HepG2 (cell line): ENCODE measurements around the gene KLF7. TPM values are rescaled to one million over a fixed set of nuclear protein-coding genes. Genes with fewer than 3 reads are reported as not detected.

Experiments used
- ATAC-seq: fragments of 200-7000 bp; cut with Tn5 transposase; 3 replicates; pipeline ENCODE4 v1.9.1; 2020; ENCODE audit warnings: mild to moderate bottlenecking, moderate library complexity
- BruUV-seq: library from RNA; stranded (reverse); fragments of 400-500 nt; replicated peaks from 2 replicates; lab custom pipeline; 2021; lab: Mats Ljungman, UMichigan
- CTCF ChIA-PET: fragments of 300-600 bp; formaldehyde crosslinking; extraction: SDS; loops from one replicate; lab custom pipeline; 2021; ENCODE audit warnings: low total read pairs, inconsistent platforms, low intra/inter-chr PET ratio; lab: Yijun Ruan, JAX
- POLR2A ChIA-PET: fragments of 350-600 bp; sonication (Branson Sonifier 250); formaldehyde crosslinking; loops from one replicate; lab custom pipeline; 2020; ENCODE audit warnings: antibody characterized with exemption, inconsistent platforms; lab: Yijun Ruan, JAX
- DNase-seq: peaks from one replicate; pipeline ENCODE4 v3.0.0-alpha.2; 2015; ENCODE audit warnings: low spot score
- FAIRE-seq: peaks from 3 replicates; lab custom pipeline; 2011; peaks lifted over from hg19 to GRCh38; lab: Jason Lieb, UNC
- H2AFZ ChIP-seq: one replicate; pipeline ENCODE4 v1.6.1; 2011; ENCODE audit warnings: low read length, inconsistent platforms
- H3K27ac ChIP-seq: fragments of 300-600 bp; 3 replicates; pipeline ENCODE4 v1.8.0; 2011; ENCODE audit warnings: mixed run types, mild to moderate bottlenecking, mixed read lengths, low read length, inconsistent platforms; ENCODE audit not compliant: insufficient read depth; ENCODE audit errors: extremely low read length
- H3K27me3 ChIP-seq, 2 experiments: fragments of 200-600 bp in 1 of 2; 2 replicates in 1 of 2; 3 replicates in 1 of 2; pipeline versions ENCODE4 v1.6.0 to v1.8.0; 2011; ENCODE audit warnings: low read length in 2 of 2, mild to moderate bottlenecking in 2 of 2, moderate library complexity in 2 of 2, inconsistent platforms in 1 of 2; ENCODE audit not compliant: insufficient read depth in 2 of 2, control insufficient read depth in 1 of 2
- H3K36me3 ChIP-seq, 2 experiments: fragments of 200-600 bp in 1 of 2; replicated peaks in 1 of 2; 2 replicates in 1 of 2; 3 replicates in 1 of 2; pipeline versions ENCODE4 v1.5.1 to v1.8.0; 2011; ENCODE audit warnings: low read length in 2 of 2, inconsistent platforms in 1 of 2; ENCODE audit not compliant: insufficient read depth in 2 of 2, control insufficient read depth in 1 of 2
- H3K4me1 ChIP-seq: 2 replicates; pipeline ENCODE4 v1.5.1; 2012; ENCODE audit warnings: low read length, inconsistent platforms; ENCODE audit not compliant: insufficient read depth
- H3K4me2 ChIP-seq: 2 replicates; pipeline ENCODE4 v1.6.0; 2011; ENCODE audit warnings: low read depth, low read length, inconsistent platforms
- H3K4me3 ChIP-seq, 3 experiments: fragments of 200-600 bp in 1 of 3; sonication (generic), shearing (Covaris generic) in 1 of 3; replicated peaks in 1 of 3; 2 replicates each; pipeline ENCODE4 v1.5.1; 2011 to 2016; ENCODE audit warnings: low read length in 3 of 3, inconsistent platforms in 2 of 3, low read depth in 2 of 3, mild to moderate bottlenecking in 2 of 3, control low read depth in 1 of 3, mixed read lengths in 1 of 3; ENCODE audit not compliant: insufficient read depth in 1 of 3
- H3K79me2 ChIP-seq: one replicate; pipeline ENCODE4 v1.6.1; 2011; ENCODE audit warnings: low read length, inconsistent platforms; ENCODE audit not compliant: insufficient read depth
- H3K9ac ChIP-seq: 2 replicates; pipeline ENCODE4 v1.6.0; 2011; ENCODE audit warnings: mild to moderate bottlenecking, low read depth, low read length, inconsistent platforms; ENCODE audit not compliant: insufficient read depth
- H3K9me3 ChIP-seq: 2 replicates; pipeline ENCODE4 v1.5.1; 2012; ENCODE audit warnings: mild to moderate bottlenecking, low read length
- H4K20me1 ChIP-seq: 2 replicates; pipeline ENCODE4 v1.6.0; 2011; ENCODE audit warnings: inconsistent platforms, mild to moderate bottlenecking, low read length, moderate library complexity; ENCODE audit not compliant: insufficient read depth
- CENPX ChIP-seq: sonication (generic); formaldehyde crosslinking; IDR thresholded peaks from 2 replicates; pipeline ENCODE4 v1.9.0; 2021; ENCODE audit warnings: mild to moderate bottlenecking, missing genetic modification reagents, moderate library complexity
- SMAD9 ChIP-seq: sonication (generic); formaldehyde crosslinking; IDR thresholded peaks from 2 replicates; pipeline ENCODE4 v1.5.1; 2020; ENCODE audit warnings: mild to moderate bottlenecking, missing genetic modification reagents
- TCF7 ChIP-seq: sonication (generic); IDR thresholded peaks from 2 replicates; pipeline ENCODE4 v1.6.1; 2016; ENCODE audit warnings: antibody characterized with exemption, low read depth
- U2AF1 ChIP-seq: fragments of 200-400 bp; formaldehyde crosslinking; optimal IDR thresholded peaks from 2 replicates; pipeline ENCODE3; 2017; ENCODE audit warnings: mild to moderate bottlenecking, low read depth, low read length
- ZNF180 ChIP-seq: sonication (generic); formaldehyde crosslinking; IDR thresholded peaks from 2 replicates; pipeline ENCODE4 v1.4.0; 2020; ENCODE audit warnings: low read depth, missing genetic modification reagents, borderline replicate concordance
- ZNF317 ChIP-seq: sonication (generic); formaldehyde crosslinking; IDR thresholded peaks from 2 replicates; pipeline ENCODE4 v1.5.0; 2020; ENCODE audit warnings: mild to moderate bottlenecking, missing genetic modification reagents
- ZNF614 ChIP-seq: IDR thresholded peaks from 2 replicates; pipeline ENCODE4 v1.6.1; 2018; ENCODE audit warnings: missing biosample characterization, missing genetic modification reagents, inconsistent platforms, borderline replicate concordance
- ZNF7 ChIP-seq: IDR thresholded peaks from 2 replicates; pipeline ENCODE4 v1.6.1; 2016; ENCODE audit warnings: missing biosample characterization, missing genetic modification reagents
- WGBS: methylation state at CpG from one replicate; pipeline ENCODE4 v1.1.6; 2017; ENCODE audit warnings: low lambda C conversion rate; 5-methylcytosine and 5-hydroxymethylcytosine counted together
- in situ Hi-C: cut with HindIII; loops from 2 replicates; pipeline ENCODE4 v1.10.0; 2017; ENCODE audit warnings: low pct_unique_long_range_greater_than_20kb; ENCODE audit not compliant: extremely low pct_ligation_motif_present
- intact Hi-C: fragments of 100-400 bp; cut with micrococcal nuclease; formaldehyde crosslinking; loops from one replicate; pipeline ENCODE4 v1.10.0; 2022; ENCODE audit not compliant: unreplicated experiment
- polyA plus RNA-seq, 8 experiments: library from polyadenylated mRNA; depleted of rRNA in 3 of 8; stranded (reverse) in 7 of 8; unstranded in 1 of 8; fragments of >200 nt; fragmentation: Illumina TruSeq in 4 of 8; extraction: Trizol in 4 of 8; gene quantifications; 2 replicates each; pipeline versions ENCODE4 v1.2.1 to v1.2.3, GENCODE V29; 2011 to 2016; ENCODE audit warnings: low read depth in 4 of 8, missing spikeins in 1 of 8, mixed read lengths in 1 of 8; ENCODE audit not compliant: insufficient read depth in 1 of 8
- total RNA-seq, 5 experiments: library from RNA; depleted of rRNA; stranded (reverse); fragments of >200 nt; fragmentation: Illumina TruSeq; extraction: Trizol; gene quantifications; 2 replicates each; pipeline ENCODE4 v1.2.3, GENCODE V29; 2016; ENCODE audit warnings: low read depth in 1 of 5
- TF ChIP-seq, protein P1 (sequence below), 2 experiments: IDR thresholded peaks; 2 replicates each; pipeline ENCODE4 v1.6.1; 2011 to 2012; ENCODE audit warnings: low read length in 2 of 2, borderline replicate concordance in 1 of 2, low read depth in 1 of 2, mild to moderate bottlenecking in 1 of 2, moderate library complexity in 1 of 2
- TF ChIP-seq, protein P2 (sequence below): sonication (generic); formaldehyde crosslinking; IDR thresholded peaks from 2 replicates; pipeline ENCODE4 v1.5.0; 2020; ENCODE audit warnings: mild to moderate bottlenecking, missing genetic modification reagents, borderline replicate concordance
- TF ChIP-seq, protein P3 (sequence below): sonication (generic); formaldehyde crosslinking; IDR thresholded peaks from 2 replicates; pipeline ENCODE4 v1.5.0; 2020; ENCODE audit warnings: mild to moderate bottlenecking, missing genetic modification reagents
- TF ChIP-seq, protein P4 (sequence below): sonication (generic); formaldehyde crosslinking; IDR thresholded peaks from 2 replicates; pipeline ENCODE4 v1.4.0; 2020; ENCODE audit warnings: missing genetic modification reagents

KLF7 gene
- total and polyA plus RNA-seq, 2 of the 13 experiments (the other 11 are each of a cell fraction or from before 2014, with no cell fraction given), result 2.6 to 5.4 TPM

DNA sequence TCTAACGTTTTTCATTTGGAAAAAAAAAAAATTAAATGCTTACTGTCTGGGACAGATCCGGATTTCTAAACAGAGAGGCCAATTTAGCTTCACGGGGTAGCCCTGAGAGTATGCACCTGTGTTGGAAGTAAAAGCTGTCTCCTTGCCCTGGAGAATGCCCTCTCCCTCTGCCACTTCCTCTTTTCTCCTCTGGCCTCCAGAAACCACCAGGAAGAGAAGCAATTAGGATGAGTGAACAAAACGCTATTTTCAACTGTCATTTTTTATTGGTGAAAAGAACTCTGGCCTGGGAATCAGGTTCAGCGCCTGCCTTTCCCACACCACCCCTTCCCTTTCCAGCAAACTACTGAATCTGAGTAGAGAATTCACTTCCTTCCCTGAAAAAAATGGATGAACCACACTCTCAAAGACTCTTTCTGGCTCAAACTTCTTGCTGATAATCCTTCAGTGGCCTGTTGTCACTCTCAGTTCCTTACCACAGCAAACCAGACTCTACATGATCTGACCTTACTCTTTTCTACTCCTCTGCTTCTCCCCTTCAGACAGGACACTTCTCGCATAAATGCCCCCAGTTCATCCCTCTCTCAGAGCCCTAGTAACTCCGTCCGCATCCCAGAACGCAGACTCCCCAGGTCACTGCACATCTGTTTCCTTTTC lies 29.8 kb downstream of the KLF7 start:
- Histone ChIP-seq H3K36me3 (no peaks in the 10 kb centered on the region), H3K9me3 (no peaks in the 10 kb centered on the region), H4K20me1 (no peaks in the 10 kb centered on the region), H3K9ac (no peak overlapping the region), H3K4me2 (no peak overlapping the region), H3K4me1 (peaks cover 21% of the 10 kb centered on the region), H3K79me2 (no peaks in the 10 kb centered on the region), H3K27me3 (no peaks in the 10 kb centered on the region), H2AFZ (no peak overlapping the region), H3K4me3 (no peak overlapping the region), H3K27ac (no peak overlapping the region)
- ATAC-seq, result no peak
- in situ Hi-C loops, result no loop called here
- BruUV-seq, result no TSS peak
- intact Hi-C loops, result no loop called here
- ChIA-PET POLR2A (no interaction called here), CTCF (no interaction called here)
- no peak for DNase-seq
- FAIRE-seq, result no peak
- WGBS, result 87% methylated on average over 9 of the region's 9 CpGs
- TF ChIP-seq, protein P1, sequence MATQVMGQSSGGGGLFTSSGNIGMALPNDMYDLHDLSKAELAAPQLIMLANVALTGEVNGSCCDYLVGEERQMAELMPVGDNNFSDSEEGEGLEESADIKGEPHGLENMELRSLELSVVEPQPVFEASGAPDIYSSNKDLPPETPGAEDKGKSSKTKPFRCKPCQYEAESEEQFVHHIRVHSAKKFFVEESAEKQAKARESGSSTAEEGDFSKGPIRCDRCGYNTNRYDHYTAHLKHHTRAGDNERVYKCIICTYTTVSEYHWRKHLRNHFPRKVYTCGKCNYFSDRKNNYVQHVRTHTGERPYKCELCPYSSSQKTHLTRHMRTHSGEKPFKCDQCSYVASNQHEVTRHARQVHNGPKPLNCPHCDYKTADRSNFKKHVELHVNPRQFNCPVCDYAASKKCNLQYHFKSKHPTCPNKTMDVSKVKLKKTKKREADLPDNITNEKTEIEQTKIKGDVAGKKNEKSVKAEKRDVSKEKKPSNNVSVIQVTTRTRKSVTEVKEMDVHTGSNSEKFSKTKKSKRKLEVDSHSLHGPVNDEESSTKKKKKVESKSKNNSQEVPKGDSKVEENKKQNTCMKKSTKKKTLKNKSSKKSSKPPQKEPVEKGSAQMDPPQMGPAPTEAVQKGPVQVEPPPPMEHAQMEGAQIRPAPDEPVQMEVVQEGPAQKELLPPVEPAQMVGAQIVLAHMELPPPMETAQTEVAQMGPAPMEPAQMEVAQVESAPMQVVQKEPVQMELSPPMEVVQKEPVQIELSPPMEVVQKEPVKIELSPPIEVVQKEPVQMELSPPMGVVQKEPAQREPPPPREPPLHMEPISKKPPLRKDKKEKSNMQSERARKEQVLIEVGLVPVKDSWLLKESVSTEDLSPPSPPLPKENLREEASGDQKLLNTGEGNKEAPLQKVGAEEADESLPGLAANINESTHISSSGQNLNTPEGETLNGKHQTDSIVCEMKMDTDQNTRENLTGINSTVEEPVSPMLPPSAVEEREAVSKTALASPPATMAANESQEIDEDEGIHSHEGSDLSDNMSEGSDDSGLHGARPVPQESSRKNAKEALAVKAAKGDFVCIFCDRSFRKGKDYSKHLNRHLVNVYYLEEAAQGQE (IDR thresholded peaks at IDR 0.05; ENCODE audit: borderline replicate concordance in 1 of 2, low read depth in 1 of 2, low read length in 2 of 2), result no peak
- TF ChIP-seq, protein P2, sequence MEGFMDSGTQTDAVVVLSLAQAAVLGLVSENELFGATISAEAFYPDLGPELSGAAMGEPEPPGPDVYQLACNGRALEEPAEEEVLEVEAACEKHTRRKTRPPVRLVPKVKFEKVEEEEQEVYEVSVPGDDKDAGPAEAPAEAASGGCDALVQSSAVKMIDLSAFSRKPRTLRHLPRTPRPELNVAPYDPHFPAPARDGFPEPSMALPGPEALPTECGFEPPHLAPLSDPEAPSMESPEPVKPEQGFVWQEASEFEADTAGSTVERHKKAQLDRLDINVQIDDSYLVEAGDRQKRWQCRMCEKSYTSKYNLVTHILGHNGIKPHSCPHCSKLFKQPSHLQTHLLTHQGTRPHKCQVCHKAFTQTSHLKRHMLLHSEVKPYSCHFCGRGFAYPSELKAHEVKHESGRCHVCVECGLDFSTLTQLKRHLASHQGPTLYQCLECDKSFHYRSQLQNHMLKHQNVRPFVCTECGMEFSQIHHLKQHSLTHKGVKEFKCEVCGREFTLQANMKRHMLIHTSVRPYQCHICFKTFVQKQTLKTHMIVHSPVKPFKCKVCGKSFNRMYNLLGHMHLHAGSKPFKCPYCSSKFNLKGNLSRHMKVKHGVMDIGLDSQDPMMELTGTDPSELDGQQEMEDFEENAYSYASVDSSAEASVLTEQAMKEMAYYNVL (CRISPR knock-in tag), result no peak
- TF ChIP-seq ZNF614 (CRISPR knock-in tag) (no peak), ZNF180 (CRISPR knock-in tag) (no peak), SMAD9 (CRISPR knock-in tag) (no peak), CENPX (CRISPR knock-in tag) (no peak), ZNF7 (CRISPR knock-in tag) (no peak), U2AF1 (no peak), TCF7 (no peak), ZNF317 (no peak)
- TF ChIP-seq, protein P3, sequence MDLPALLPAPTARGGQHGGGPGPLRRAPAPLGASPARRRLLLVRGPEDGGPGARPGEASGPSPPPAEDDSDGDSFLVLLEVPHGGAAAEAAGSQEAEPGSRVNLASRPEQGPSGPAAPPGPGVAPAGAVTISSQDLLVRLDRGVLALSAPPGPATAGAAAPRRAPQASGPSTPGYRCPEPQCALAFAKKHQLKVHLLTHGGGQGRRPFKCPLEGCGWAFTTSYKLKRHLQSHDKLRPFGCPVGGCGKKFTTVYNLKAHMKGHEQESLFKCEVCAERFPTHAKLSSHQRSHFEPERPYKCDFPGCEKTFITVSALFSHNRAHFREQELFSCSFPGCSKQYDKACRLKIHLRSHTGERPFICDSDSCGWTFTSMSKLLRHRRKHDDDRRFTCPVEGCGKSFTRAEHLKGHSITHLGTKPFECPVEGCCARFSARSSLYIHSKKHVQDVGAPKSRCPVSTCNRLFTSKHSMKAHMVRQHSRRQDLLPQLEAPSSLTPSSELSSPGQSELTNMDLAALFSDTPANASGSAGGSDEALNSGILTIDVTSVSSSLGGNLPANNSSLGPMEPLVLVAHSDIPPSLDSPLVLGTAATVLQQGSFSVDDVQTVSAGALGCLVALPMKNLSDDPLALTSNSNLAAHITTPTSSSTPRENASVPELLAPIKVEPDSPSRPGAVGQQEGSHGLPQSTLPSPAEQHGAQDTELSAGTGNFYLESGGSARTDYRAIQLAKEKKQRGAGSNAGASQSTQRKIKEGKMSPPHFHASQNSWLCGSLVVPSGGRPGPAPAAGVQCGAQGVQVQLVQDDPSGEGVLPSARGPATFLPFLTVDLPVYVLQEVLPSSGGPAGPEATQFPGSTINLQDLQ (CRISPR knock-in tag), result no peak
- TF ChIP-seq, protein P4, sequence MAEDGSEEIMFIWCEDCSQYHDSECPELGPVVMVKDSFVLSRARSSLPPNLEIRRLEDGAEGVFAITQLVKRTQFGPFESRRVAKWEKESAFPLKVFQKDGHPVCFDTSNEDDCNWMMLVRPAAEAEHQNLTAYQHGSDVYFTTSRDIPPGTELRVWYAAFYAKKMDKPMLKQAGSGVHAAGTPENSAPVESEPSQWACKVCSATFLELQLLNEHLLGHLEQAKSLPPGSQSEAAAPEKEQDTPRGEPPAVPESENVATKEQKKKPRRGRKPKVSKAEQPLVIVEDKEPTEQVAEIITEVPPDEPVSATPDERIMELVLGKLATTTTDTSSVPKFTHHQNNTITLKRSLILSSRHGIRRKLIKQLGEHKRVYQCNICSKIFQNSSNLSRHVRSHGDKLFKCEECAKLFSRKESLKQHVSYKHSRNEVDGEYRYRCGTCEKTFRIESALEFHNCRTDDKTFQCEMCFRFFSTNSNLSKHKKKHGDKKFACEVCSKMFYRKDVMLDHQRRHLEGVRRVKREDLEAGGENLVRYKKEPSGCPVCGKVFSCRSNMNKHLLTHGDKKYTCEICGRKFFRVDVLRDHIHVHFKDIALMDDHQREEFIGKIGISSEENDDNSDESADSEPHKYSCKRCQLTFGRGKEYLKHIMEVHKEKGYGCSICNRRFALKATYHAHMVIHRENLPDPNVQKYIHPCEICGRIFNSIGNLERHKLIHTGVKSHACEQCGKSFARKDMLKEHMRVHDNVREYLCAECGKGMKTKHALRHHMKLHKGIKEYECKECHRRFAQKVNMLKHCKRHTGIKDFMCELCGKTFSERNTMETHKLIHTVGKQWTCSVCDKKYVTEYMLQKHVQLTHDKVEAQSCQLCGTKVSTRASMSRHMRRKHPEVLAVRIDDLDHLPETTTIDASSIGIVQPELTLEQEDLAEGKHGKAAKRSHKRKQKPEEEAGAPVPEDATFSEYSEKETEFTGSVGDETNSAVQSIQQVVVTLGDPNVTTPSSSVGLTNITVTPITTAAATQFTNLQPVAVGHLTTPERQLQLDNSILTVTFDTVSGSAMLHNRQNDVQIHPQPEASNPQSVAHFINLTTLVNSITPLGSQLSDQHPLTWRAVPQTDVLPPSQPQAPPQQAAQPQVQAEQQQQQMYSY (CRISPR knock-in tag), result no peak
